NCI-H146 (cell line): ENCODE results near the gene DES.

Experiments
- DNase-seq: peaks from one replicate; lab custom pipeline; 2025; lab: John Stamatoyannopoulos, UW

DES gene

GRCh38 chr2:219453671-219454590 is 35.8 kb downstream of the DES start:
- DNase-seq = no peak

- no peak for DNase-seq
These were observed 37.4 kb downstream of the DES start for GRCh38 chr2:219455581-219455980.

DNA sequence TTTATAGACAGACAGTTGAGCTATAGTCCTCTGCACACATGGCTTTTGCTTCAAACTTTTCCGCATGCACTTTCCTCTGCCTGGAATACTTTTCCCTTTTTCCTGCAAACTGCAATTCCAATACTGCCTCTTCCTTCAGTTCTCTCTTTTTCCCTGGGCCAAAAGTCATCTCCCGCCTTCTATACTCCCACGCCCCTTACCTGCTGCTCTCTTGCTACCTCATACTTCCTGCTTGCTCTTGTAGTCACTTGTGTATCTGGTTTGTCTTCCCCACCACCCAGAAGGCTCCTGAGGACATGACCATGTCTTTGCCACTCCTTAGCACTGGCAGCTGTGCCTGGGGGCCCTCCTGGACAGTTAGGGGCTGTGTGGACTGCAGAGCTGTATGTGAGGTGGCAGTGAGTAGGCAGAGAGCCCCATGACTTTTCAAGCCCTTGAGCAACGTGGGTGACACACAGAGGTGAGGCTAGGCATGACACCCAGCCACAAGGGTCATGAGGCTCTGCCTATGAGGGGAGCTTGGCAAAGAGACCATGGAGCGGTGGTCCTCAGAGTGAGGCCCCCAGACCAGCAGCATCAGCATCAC is 39.7 kb downstream of the DES start:
- DNase-seq = no peak

- DNase-seq = no peak
These were observed 40.8 kb downstream of the DES start for GRCh38 chr2:219458996-219459395.

- peak; percentile 22 for DNase-seq
These were observed 41.5 kb downstream of the DES start for GRCh38 chr2:219459460-219460311.

DNA sequence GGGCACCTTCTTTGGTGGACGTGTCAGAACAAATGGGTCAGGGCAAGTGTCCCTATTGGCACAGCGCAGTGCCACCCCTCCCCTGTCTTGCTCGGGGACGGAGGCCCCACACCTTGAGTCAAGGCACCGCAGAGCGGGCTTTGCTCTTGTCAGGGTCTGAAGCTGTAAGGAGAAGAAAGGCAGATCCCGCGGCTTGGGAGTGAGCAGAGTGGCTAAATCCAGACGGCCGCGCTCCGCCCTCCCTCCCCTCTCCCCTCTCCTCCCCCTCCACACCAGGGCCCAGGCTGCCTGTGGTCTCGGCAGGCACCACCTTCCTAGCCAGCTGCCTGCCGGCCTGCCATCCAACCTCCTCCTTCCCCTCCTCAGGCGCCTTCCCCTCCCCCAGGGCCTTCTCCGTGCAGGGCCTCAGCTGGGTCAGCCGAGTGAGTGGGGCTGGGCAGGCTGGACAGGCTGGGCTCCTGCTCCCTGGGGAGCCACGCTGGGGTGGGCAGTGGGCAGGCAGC is 42.3 kb downstream of the DES start:
- DNase-seq = no peak

GRCh38 chr2:219461047-219461514 is 42.9 kb downstream of the DES start:
- no peak for DNase-seq

DNA sequence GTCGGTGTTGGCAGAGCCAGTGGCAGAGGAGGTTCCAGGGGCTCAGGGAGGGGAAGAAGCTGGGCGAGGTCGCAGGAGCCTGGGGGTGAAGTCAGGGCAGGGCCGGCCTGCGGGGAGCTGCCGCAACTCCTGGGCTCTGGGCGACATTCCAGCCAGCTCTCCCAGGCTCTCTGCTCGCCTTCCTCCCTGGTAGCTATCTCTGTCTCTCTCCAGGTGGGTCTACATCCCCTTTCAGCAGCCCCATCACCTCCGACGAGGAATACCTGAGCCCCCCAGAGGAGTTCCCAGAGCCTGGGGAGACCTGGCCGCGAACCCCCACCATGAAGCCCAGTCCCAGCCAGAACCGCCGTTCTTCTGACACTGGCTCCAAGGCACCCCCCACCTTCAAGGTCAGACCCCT is 43.5 kb downstream of the DES start:
- DNase-seq = no peak

GRCh38 chr2:219462349-219462748 is 44.2 kb downstream of the DES start:
- DNase-seq = no peak

DNA sequence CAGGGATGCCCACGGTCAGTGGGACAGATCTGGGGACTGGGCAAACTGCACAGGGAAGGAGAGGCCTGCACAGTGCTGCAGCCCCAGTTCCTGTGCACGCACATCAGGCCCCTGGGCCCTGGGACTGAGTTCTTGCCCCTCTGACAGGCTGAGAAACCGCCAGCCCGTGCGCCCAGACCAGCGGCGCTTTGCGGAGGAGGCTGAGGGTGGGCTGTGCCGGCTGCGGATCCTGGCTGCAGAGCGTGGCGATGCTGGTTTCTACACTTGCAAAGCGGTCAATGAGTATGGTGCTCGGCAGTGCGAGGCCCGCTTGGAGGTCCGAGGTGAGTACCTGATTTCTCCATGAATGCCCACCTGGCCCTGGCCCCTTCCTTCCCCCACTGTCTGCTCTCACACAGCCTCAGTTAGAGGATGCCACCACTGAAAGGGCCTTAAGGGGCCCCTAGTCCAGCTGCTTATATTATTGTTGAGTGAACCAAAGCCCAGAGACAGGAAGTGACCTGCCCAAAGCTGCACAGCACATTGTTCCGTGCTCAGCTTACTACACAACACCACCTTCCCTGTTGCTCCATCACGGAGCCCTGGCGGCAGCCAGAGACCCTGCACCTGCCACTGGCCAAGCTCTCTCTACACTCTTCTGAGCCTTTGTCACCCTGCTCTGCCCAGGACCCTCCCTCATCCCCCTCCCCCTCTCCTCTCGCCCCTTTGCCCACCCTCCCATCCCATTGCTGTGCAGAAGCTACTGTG is 46.3 kb downstream of the DES start:
- no peak for DNase-seq

- no peak for DNase-seq
These were observed 47.7 kb downstream of the DES start for GRCh38 chr2:219465659-219466561.

DNA sequence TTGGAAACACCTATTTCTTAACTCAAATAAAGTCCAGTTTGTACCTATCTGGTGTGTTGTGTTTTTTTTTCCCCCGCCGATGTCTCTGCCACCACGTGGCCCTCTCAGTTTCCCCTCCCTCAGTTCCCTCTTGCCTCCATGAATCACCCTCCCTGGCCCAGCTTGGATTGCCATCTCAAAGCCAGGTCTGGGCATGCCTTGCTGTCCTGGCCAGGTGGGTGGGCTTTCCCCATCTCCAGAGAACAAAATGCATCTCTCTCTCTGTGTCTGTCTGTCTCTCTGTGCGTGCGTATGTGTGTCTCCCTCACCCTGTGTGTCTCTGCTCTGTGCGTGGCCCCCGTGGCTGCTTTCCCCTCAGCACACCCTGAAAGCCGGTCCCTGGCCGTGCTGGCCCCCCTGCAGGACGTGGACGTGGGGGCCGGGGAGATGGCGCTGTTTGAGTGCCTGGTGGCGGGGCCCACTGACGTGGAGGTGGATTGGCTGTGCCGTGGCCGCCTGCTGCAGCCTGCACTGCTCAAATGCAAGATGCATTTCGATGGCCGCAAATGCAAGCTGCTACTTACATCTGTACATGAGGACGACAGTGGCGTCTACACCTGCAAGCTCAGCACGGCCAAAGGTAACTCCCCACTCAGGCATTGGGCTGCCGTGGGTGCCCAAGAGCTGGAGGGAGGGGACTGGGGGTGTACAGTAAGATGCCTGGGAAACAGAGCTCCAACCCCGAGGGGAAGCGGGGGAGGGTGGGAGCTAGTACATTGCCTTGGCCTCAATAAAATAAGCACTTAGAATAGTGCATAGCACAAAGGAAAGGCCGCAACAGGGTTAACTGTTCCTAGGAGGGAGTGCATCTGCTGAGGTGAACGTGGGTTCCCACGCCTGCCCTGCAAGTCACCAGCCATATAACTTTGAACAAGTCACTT is 48.9 kb downstream of the DES start:
- DNase-seq = no peak

DNA sequence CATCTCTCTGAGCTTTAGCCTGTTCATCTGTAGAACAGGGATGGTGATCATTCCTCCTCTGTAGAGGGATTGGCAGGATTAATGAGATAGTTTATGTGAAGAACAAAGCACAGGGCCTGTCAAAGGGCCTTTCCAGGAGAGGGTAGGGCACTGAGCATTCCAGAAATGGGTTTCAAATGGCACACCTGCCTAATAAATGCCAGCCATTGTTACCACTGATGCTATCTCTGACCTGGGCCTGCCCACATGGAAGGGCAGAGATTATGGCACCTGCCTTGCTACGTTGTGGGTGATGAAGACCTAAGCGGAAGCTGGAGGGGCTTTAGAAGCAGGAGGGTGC is 49.5 kb downstream of the DES start:
- DNase-seq = no peak

GRCh38 chr2:219468410-219469185 is 50.4 kb downstream of the DES start:
- DNase-seq = no peak

GRCh38 chr2:219469186-219469724 is 51.1 kb downstream of the DES start:
- no peak for DNase-seq

DNA sequence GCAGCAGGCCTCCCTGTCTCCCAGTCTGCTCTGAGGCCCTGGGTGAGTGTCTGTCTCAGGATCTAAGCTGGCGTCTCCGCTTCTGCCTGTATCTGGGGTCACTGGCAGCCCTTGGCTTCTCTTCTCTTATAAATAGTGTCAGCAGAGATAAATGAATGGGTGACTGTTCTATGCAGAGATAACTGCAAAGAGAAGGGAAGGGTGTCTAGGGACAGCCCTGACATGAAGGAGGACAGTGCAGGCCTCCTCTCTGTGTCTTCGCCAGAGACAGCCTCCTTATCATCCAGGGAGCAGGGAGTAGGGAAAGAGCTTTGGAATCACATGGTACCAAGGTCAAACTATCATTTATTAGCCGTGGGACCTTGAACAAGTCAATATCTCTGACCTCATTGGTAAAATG is 52.3 kb downstream of the DES start:
- DNase-seq = no peak

GRCh38 chr2:219471476-219472371 is 53.5 kb downstream of the DES start:
- DNase-seq = no peak
